ENCODE results near the gene CMTM8.

CMTM8 gene

GRCh38 chr3:32336113-32336498 lies 97.6 kb downstream of the CMTM8 start:
- DNase-seq (ENCODE audit: low read depth in 3 of 3) = no peak

DNA sequence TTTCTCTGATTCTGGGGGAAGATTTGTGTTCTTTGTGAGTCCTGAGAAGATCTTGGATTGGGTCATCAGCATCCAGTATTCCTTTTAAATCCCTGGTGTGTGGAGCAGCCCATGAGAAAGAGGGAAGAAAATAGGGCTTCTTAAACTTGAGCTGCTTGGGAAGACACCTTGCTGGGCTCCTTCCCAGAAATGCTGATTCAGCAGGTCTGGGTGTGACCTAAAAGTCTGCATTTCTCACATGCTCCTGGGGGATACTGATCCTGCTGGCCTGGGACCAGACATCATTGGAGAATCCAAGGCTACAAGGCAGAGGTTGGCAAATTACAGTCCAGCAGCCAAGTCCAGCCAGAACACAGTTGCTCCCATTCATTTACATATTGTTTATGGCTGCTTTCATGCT lies 99.0 kb downstream of the CMTM8 start:
- DNase-seq (ENCODE audit: low read depth in 3 of 3) = no peak

DNA sequence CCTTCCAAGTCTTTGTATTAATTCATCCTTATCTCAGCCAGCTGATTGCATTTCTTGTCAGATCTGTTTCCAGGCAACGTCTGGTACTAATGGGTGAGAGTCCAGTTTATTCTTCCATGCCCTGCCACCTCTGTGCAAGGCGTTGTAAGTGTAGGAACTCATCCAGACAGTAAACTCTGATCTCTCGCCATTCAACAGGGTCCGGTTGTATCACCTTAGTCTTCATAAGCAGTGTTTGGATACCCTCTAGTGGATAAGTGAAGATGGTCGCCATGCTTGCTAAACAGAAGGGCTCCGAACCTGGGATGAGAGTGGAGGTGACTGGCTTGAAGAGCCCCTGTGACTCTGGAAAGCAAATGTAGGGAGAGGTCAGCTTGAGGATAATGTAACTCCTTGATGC lies 101.6 kb downstream of the CMTM8 start:
- DNase-seq (ENCODE audit: low read depth in 3 of 3) = no peak

DNA sequence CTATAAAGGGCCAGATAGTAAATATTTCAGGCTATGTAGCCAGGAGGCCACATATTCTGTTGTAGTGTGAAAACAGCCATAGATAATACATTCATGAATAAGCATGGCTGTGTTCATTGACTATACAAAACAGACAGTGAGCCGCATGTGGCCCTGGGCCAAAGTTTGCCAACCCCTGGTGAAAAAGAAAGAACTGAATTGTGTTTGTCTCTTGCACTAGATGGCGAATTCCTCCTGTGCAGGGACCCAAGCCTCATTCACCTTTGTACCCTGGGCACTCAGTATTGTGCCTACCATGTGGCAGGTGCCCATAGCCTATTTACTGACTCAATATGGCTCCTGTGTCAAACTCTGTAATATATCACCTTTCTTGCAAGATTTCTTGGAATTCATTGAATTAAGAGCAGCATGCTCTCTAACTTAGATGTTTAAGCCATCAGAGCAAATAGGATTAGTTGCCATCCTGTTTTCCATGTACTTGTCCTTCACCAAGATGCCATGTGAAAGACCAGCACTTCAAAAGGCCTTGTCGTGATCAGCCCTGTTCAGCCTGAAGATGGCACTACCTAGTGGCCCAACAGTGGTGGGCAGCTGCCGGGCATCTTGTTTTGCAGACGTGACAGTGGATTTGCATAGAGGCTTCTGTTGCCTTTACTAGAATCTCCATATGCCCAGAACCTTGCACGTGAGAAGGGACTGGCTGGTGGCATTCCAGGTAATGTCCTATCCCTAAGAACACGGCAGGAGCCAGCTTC lies 102.3 kb downstream of the CMTM8 start:
- DNase-seq (ENCODE audit: low read depth in 3 of 3) = no peak

GRCh38 chr3:32347343-32348125 lies 109.1 kb downstream of the CMTM8 start:
- no peak for DNase-seq (ENCODE audit: low read depth in 3 of 3)

GRCh38 chr3:32349184-32349583 lies 110.7 kb downstream of the CMTM8 start:
- DNase-seq (ENCODE audit: low read depth in 3 of 3) = no peak

DNA sequence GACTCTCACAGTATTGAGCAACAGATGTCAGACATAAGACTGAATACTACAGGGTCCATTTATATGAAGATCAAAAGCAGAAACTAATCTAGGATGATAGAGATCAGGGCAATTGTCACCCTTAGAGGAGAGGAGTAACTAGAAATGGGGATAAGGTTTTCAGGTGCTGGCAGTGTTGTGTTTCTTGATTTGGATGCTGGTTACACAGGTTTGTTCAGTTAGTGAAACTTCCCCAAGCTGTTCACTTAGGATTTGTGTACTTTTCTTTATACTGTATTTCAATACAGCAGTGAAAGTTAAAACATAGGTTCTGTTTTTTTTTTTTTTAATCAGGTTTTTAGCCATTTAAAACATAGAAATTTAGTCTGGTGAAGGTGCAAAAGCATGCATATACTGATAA lies 114.1 kb downstream of the CMTM8 start:
- DNase-seq (ENCODE audit: low read depth in 3 of 3) = no peak

- no peak for DNase-seq (ENCODE audit: low read depth in 3 of 3)
These were observed 114.9 kb downstream of the CMTM8 start for GRCh38 chr3:32353351-32353750.

DNA sequence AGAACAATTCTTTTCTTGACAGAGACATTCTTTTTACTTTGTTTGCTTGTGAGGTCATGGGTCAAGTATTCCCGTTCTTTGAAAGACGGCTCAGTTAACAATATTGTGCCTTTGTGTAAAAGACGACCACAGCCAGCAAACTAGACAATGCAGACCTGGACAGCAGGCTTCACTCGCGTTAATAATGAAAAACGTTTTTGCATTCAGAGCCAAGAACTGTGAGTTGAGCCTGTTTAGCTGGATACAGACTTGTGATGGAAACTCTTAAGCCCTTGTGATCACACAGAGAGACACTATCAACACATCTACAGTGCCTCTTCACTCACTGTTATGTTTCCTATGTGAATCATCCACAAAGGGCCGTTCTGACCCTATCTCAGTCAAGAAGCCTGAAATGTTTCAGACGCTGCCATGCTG lies 115.9 kb downstream of the CMTM8 start:
- DNase-seq (ENCODE audit: low read depth in 3 of 3) = no peak

DNA sequence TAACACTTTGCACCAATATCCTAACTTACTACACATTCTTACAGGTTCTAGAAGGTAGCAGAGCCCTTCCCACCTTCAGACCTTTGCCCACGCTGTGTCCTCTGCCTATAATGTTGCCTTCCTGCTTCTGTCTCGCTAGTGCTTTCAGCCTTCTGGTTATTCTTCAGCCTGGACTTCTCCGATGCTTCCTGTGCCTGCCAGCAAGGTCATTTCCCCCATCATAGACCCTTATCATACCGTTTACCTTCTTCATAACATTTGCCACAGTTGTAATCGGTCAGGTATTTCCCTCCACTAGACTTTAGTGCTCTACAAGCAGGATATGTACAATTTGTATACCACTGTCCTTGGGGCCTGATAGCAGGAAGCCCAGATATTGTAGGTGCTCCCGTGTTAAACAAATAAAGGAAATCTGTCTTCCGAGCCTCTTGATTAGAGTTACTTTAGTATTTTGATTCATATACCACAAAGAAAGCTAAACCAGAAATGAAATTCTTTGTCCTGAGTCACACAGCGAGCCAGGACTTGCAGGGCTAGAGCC lies 117.3 kb downstream of the CMTM8 start:
- no peak for DNase-seq (ENCODE audit: low read depth in 3 of 3)

- no peak for DNase-seq (ENCODE audit: low read depth in 3 of 3)
These were observed 121.4 kb downstream of the CMTM8 start for GRCh38 chr3:32359766-32360492.

DNA sequence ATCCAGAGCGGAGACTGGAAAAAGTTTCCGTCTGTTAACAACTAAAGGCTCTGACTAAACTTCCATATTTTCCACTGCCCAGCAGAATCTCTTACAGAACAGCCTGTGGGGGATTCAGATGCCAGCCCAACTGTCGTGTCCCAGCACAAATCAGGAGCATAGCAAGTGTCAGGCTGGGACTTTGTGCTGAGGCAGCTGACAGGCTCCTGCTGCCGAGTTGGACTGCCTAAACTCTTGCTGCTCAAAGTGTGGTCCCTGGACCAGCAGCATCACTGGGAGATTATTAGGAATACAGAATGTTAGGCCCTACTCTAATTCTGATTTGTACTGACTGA lies 122.0 kb downstream of the CMTM8 start:
- no peak for DNase-seq (ENCODE audit: low read depth in 3 of 3)

DNA sequence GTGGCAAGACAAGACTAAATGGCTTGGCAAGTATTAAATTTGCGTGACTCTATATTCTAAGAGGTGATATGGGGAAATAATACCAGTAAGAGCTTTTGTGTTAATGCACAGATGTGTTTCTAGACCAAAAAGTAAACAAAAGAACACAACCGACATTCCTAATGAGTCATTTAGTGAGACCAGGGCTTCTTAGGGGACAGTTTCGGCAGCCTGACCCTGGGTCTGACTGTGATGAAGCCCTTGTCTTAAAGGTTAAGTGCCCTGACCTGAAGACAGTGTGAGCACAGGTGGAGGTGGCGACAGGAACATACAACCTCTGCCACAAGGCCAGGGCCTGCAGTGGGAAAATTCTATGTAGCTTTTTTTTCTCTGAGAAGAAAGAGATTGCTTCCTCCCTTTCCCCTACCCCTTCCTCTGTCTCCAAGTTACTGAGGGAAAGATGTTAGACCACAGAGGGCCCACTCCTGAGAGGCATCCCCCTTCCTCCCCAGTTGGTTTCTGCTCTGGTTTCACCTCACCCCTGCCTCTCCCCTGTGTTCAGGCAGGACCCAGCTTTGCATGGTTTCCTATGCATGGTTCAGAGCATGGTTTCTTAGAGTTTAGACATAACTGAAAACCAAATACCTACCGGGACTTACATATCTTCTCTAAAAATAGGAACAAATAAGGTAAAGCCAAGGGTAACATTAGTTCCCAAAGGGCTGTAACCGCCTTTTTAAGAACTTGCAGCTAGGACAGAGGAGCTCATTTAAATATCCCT lies 128.3 kb downstream of the CMTM8 start:
- DNase-seq (ENCODE audit: low read depth in 3 of 3) = no peak

DNA sequence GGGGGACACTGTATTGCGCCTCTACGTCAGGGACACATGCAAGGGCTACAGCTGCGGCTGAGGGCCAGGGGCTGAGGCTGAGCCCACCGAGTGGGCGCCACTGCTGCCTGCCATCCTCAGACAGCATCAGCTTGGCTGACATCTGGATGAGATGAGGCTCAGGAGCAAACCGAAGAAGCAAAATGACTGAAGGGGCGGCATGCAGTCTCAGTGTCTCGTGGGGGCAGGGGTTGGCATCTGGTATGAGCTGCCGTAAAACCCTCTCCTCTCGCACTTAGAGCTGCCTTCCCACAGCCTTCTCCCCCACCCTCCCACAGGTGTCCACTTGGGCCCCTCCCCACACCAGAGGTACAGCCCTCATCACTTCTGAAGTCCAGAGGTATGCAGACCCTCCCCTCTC lies 129.0 kb downstream of the CMTM8 start:
- DNase-seq (ENCODE audit: low read depth in 3 of 3) = no peak

DNA sequence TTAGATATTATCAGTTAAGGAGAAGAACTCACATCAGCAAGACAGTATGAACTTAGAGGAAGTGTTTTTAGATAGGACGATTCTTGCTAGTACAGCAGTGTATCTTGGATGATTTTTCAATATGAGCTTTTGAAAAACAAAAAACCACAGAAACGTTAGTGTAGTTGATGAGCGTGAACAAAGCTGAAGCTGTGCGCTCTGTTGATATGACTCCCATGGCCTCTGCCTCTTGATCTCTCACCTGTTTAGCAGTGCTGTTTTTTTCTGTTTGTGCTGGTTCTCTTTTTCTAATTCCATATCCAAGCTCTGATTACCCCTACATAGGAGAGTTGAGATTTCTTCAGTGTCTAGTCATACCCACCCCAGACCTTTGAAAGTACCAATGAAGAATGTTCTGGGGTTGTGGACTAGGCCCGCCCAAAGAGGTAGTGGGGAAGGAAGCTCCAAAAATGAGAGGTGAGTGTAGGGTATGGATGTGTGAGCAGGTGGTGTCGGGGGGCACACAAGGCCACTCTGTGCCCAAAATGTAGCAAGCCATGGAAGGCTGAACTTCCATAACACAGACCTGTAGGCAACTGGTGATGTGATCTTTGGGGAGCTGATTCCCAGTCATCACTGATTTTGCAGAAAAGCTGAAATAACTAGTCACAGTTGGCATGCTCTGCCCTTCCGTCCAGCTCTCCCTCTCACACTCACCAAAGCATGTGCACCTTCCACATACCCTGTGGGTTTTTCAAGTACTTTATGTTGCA lies 133.2 kb downstream of the CMTM8 start:
- DNase-seq (ENCODE audit: low read depth in 3 of 3) = no peak

- DNase-seq (ENCODE audit: low read depth in 3 of 3) = no peak
These were observed 133.7 kb downstream of the CMTM8 start for GRCh38 chr3:32372213-32372490.

DNA sequence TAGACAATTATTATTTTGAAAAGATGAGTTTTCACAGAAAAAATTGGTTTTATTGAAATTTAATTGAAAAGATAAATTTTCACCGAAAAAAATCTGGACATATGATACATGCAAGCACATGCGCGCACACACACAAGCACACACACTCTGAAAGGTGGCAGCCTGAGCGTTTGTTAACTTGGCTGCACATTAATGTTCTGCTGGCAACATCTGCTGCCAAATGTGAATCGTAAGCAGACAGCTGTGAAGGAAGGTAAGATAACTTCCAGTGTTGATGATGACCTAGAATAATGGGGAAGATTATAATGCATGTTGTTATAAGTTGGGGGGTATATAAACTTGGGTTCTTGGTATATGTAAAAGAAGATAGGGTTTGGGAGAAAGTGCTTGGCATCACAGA lies 134.8 kb downstream of the CMTM8 start:
- no peak for DNase-seq (ENCODE audit: low read depth in 3 of 3)

GRCh38 chr3:32373844-32374243 lies 135.4 kb downstream of the CMTM8 start:
- DNase-seq (ENCODE audit: low read depth in 3 of 3) = no peak

- DNase-seq (ENCODE audit: low read depth in 3 of 3) = peak in 2 of 3 donors; percentile 60 to 70
These were observed 136.5 kb downstream of the CMTM8 start for GRCh38 chr3:32374788-32375595.

DNA sequence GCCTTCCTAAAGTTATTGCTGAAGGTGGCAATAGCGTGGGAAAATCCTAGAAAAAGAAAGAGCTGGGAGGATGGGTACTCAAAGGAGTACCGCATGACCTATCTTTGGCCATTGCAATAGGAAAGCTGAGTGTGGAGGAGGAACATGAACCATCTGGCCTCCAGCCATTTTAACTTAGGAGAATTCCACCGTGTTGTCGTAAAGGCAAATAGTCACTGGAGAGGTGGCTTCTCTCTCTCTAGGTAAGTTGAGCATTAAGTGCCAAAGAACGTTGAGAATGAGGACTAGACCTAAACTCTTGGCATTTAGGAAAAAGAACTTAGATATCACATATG lies 137.1 kb downstream of the CMTM8 start:
- DNase-seq (ENCODE audit: low read depth in 3 of 3) = no peak

DNA sequence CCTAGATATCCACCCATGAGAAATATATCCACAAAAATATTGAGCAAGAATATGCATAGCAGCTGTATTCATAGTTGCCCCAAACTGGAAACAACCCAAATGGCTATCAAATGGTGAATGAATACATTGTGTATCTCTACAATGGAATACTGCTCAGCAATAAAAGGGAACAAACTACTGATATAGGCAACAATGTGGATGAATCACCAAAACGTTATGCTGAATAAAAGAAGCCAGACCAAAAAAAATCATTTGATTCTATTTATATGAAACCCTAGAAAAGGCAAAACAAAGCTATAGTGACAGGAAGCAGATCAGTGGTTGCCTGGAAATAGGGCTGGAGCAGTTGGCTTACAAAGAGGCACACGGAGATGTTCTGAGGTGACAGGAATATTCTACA lies 137.6 kb downstream of the CMTM8 start:
- DNase-seq (ENCODE audit: low read depth in 3 of 3) = no peak
